HG02763 (cell line): ENCODE results near the gene NWD2.

ENCODE experiments used
- ATAC-seq: cut with Tn5 transposase; IDR thresholded peaks from one replicate; pipeline ENCODE4 v1.9.1; 2021; ENCODE audit warnings: mild to moderate bottlenecking, moderate library complexity; ENCODE audit not compliant: unreplicated experiment

The NWD2 gene

GRCh38 chr4:37463033-37463856 is 218.7 kb downstream of the NWD2 start:
- no peak for ATAC-seq

- ATAC-seq, result no peak
These were observed 220.0 kb downstream of the NWD2 start for GRCh38 chr4:37464373-37465128.

- ATAC-seq, result no peak
These were observed 220.8 kb downstream of the NWD2 start for GRCh38 chr4:37465296-37465695.

GRCh38 chr4:37465845-37466244 is 221.3 kb downstream of the NWD2 start:
- ATAC-seq, result no peak

- ATAC-seq, result no peak
These were observed 222.7 kb downstream of the NWD2 start for GRCh38 chr4:37467223-37467622.

- no peak for ATAC-seq
These were observed 223.3 kb downstream of the NWD2 start for GRCh38 chr4:37467824-37468223.

- ATAC-seq, result no peak
These were observed 224.7 kb downstream of the NWD2 start for GRCh38 chr4:37469286-37469685.

- no peak for ATAC-seq
These were observed 225.7 kb downstream of the NWD2 start for GRCh38 chr4:37470245-37470644.

GRCh38 chr4:37471093-37471492 is 226.6 kb downstream of the NWD2 start:
- ATAC-seq, result no peak

- ATAC-seq, result no peak
These were observed 227.4 kb downstream of the NWD2 start for GRCh38 chr4:37471971-37472370.

- ATAC-seq, result no peak
These were observed 229.3 kb downstream of the NWD2 start for GRCh38 chr4:37473807-37474206.

GRCh38 chr4:37475087-37475486 is 230.5 kb downstream of the NWD2 start:
- no peak for ATAC-seq

- no peak for ATAC-seq
These were observed 231.2 kb downstream of the NWD2 start for GRCh38 chr4:37475776-37476175.

- no peak for ATAC-seq
These were observed 231.7 kb downstream of the NWD2 start for GRCh38 chr4:37476256-37476655.

GRCh38 chr4:37476691-37477090 is 232.1 kb downstream of the NWD2 start:
- ATAC-seq, result no peak

GRCh38 chr4:37477126-37477525 is 232.6 kb downstream of the NWD2 start:
- ATAC-seq, result no peak

GRCh38 chr4:37478151-37478550 is 233.6 kb downstream of the NWD2 start:
- ATAC-seq, result no peak

- no peak for ATAC-seq
These were observed 236.0 kb downstream of the NWD2 start for GRCh38 chr4:37480509-37480908.

GRCh38 chr4:37481547-37482122 is 237.1 kb downstream of the NWD2 start:
- ATAC-seq, result no peak

GRCh38 chr4:37482236-37482913 is 237.8 kb downstream of the NWD2 start:
- no peak for ATAC-seq

GRCh38 chr4:37483610-37484009 is 239.1 kb downstream of the NWD2 start:
- ATAC-seq, result no peak
